Measurements from ENCODE around the gene PDE5A.

DNA sequence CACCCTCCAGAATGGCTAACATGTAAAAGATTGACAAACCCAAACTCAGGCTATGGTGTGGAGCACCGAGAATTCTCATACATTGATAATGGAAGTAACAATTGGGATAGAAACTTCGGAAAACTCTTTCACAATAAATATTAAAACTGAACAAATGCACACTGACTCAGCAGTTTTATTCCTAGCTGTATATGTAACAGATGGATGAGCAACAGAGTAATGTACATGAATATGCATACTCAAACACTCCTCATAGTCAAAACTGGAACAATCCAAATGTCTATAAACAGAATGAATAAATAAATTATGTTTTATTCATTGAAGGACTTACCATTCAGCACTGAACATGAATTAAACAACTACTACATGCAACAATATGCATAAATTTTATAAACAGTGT, 37.1 kb upstream of the PDE5A start:
- TF ChIP-seq, protein P1, sequence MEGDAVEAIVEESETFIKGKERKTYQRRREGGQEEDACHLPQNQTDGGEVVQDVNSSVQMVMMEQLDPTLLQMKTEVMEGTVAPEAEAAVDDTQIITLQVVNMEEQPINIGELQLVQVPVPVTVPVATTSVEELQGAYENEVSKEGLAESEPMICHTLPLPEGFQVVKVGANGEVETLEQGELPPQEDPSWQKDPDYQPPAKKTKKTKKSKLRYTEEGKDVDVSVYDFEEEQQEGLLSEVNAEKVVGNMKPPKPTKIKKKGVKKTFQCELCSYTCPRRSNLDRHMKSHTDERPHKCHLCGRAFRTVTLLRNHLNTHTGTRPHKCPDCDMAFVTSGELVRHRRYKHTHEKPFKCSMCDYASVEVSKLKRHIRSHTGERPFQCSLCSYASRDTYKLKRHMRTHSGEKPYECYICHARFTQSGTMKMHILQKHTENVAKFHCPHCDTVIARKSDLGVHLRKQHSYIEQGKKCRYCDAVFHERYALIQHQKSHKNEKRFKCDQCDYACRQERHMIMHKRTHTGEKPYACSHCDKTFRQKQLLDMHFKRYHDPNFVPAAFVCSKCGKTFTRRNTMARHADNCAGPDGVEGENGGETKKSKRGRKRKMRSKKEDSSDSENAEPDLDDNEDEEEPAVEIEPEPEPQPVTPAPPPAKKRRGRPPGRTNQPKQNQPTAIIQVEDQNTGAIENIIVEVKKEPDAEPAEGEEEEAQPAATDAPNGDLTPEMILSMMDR (IDR thresholded peaks at IDR 0.05): no peak
- TF ChIP-seq POLR2A (IDR thresholded peaks at IDR 0.05): no peak
